NT2/D1 (cell line): ENCODE data around the gene C3orf33.

Experiments
- SUZ12 ChIP-seq: IDR thresholded peaks from 2 replicates; pipeline ENCODE4 v1.6.1; 2011; ENCODE audit not compliant: insufficient read length, insufficient read depth; ENCODE audit errors: extremely low read depth
- YY1 ChIP-seq: IDR thresholded peaks from 2 replicates; pipeline ENCODE4 v1.6.1; 2011; ENCODE audit not compliant: insufficient read length, insufficient read depth

DNA sequence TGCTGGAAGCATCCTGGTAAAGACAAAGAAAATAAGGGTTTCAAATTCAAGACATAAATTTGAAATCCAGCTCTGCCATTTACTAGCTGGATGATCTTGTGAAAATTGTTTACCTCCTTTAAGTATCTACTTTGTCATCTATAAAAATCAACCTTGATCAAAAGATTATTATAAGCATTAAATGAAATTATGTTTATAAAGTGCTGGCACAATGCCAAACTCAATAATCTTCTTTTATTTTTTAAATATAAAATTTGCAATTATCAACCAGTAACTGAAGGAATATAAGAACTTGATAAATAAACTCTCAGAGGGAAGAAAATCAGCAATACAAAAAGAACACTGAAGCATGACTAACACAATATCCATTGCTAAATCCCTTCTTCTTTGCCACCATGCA lies 25.8 kb downstream of the C3orf33 start:
- TF ChIP-seq YY1 (no peak), SUZ12 (no peak)
